HepG2 (cell line): ENCODE results near the gene HMX1. TPM values are rescaled to one million over a fixed set of nuclear protein-coding genes. Genes with fewer than 3 reads are reported as not detected.

Experiments
- KDM4B ChIP-seq: sonication (generic); formaldehyde crosslinking; IDR thresholded peaks from 2 replicates; pipeline ENCODE4 v1.4.0; 2020; ENCODE audit warnings: missing genetic modification reagents
- MIXL1 ChIP-seq: IDR thresholded peaks from 2 replicates; pipeline ENCODE4 v1.6.1; 2016
- SP1 ChIP-seq, 2 experiments: fragments of 450-650 bp in 1 of 2; sonication (generic) in 1 of 2; formaldehyde crosslinking in 1 of 2; IDR thresholded peaks; 2 replicates each; pipeline versions ENCODE4 v1.4.0 to v1.6.1; 2016 to 2020; ENCODE audit warnings: missing genetic modification reagents in 1 of 2
- ZBTB40 ChIP-seq, 2 experiments: fragments of 450-650 bp in 1 of 2; sonication (generic) in 1 of 2; formaldehyde crosslinking in 1 of 2; IDR thresholded peaks; 2 replicates each; pipeline versions ENCODE4 v1.6.1 to v1.8.0; 2016 to 2022; ENCODE audit warnings: antibody characterized with exemption in 1 of 2, mild to moderate bottlenecking in 1 of 2, missing genetic modification reagents in 1 of 2
- ZNF234 ChIP-seq: sonication (generic); formaldehyde crosslinking; conservative IDR thresholded peaks from 2 replicates; pipeline ENCODE4 v1.5.1; 2020; ENCODE audit warnings: mild to moderate bottlenecking, missing genetic modification reagents
- ZNF513 ChIP-seq: sonication (generic); formaldehyde crosslinking; conservative IDR thresholded peaks from 2 replicates; pipeline ENCODE4 v1.5.0; 2020; ENCODE audit warnings: missing genetic modification reagents
- ZNF562 ChIP-seq: sonication (generic); formaldehyde crosslinking; IDR thresholded peaks from 2 replicates; pipeline ENCODE4 v1.8.0; 2022; ENCODE audit warnings: missing genetic modification reagents, borderline replicate concordance
- polyA plus RNA-seq, 8 experiments: library from polyadenylated mRNA; depleted of rRNA in 3 of 8; stranded (reverse) in 7 of 8; unstranded in 1 of 8; fragments of >200 nt; fragmentation: Illumina TruSeq in 4 of 8; extraction: Trizol in 4 of 8; gene quantifications; 2 replicates each; pipeline versions ENCODE4 v1.2.1 to v1.2.3, GENCODE V29; 2011 to 2016; ENCODE audit warnings: low read depth in 4 of 8, missing spikeins in 1 of 8, mixed read lengths in 1 of 8; ENCODE audit not compliant: insufficient read depth in 1 of 8
- total RNA-seq, 5 experiments: library from RNA; depleted of rRNA; stranded (reverse); fragments of >200 nt; fragmentation: Illumina TruSeq; extraction: Trizol; gene quantifications; 2 replicates each; pipeline ENCODE4 v1.2.3, GENCODE V29; 2016; ENCODE audit warnings: low read depth in 1 of 5

Gene HMX1
- total and polyA plus RNA-seq, 2 of the 13 experiments (the other 11 are each of a cell fraction or from before 2014, with no cell fraction given), result not detected

- TF ChIP-seq ZNF513 (CRISPR knock-in tag) (no peak), KDM4B (CRISPR knock-in tag) (no peak), SP1 (IDR thresholded peaks at IDR 0.05) (no peak), SP1 (CRISPR knock-in tag; IDR thresholded peaks at IDR 0.05) (no peak), ZBTB40 (IDR thresholded peaks at IDR 0.05) (no peak), ZBTB40 (CRISPR knock-in tag; IDR thresholded peaks at IDR 0.05) (no peak), MIXL1 (CRISPR knock-in tag) (no peak), ZNF562 (CRISPR knock-in tag) (no peak), ZNF234 (CRISPR knock-in tag) (no peak)
- TF ChIP-seq, all 625 proteins: peak for 0
Observed at GRCh38 chr4:8905226-8905772, 33.7 kb upstream of the HMX1 start (continued).
